NCI-H1092 treated with DMSO at 0.1 percent for 48 hours (cell line): Measurements from ENCODE around the gene CCDC15.
A peak's percentile ranks its signal among the peaks of the same experiment; 100 is the strongest.
"Not testable (repeated sequence)": the region's sequence is repeated elsewhere in the genome, so short reads cannot be mapped to it uniquely, and the experiment has no call there.

Source experiments
- DNase-seq: peaks from one replicate; lab custom pipeline; 2025; lab: John Stamatoyannopoulos, UW

The CCDC15 gene

GRCh38 chr11:125082040-125082439 lies 128.0 kb downstream of the CCDC15 start:
- DNase-seq, result no peak

DNA sequence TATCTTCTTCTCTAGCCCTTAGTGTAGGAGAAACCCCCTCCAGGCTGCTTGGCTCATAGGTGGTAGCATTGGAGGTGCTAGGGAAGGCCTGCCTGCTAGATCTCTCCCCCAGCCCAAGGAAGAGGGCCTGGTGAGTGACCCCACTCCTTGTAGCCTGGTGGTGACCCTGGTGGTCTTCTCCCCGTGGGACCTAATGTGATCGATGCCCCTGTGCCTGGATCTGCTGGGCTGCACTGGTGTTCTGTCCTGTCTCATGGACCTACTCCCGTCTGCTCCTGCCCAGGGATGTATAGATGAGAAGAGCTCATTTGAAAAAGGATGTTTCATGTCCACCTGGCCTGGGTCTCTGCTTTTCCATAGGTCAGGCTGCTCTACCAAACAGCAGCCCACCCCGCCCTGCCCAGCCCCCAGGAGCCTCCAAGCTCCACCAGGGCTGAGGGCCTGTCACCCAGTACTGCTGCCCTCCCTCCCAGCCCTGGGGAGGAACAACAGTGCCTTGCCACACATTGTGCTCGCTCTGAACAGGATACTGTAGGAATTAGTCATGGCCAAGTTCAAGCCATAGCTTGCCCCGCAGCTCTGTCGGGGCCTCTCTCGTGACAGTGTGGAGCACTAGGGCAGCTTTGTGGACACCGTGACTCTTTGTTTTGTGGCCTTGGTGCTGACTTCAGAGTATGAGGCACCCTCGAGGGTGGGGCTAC lies 128.8 kb downstream of the CCDC15 start:
- no peak for DNase-seq

GRCh38 chr11:125083312-125084056 lies 129.5 kb downstream of the CCDC15 start:
- DNase-seq, result no peak

DNA sequence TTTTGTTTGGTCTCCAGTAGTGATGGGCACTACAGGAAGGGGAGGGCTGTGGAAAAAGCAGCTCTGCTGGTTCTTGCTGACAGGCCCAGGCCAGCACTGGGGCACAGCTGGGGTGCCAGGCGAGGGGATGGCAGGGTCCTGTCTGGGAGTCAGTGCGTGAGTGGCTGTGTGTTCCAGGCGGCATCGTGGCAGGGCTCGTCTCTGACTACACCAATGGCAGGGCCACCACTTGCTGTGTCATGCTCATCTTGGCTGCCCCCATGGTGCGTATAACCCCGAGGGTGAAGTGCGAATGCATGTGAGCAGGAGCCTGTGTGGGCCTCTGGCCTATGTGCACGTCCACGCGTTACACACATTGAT lies 130.0 kb downstream of the CCDC15 start:
- DNase-seq, result no peak

DNA sequence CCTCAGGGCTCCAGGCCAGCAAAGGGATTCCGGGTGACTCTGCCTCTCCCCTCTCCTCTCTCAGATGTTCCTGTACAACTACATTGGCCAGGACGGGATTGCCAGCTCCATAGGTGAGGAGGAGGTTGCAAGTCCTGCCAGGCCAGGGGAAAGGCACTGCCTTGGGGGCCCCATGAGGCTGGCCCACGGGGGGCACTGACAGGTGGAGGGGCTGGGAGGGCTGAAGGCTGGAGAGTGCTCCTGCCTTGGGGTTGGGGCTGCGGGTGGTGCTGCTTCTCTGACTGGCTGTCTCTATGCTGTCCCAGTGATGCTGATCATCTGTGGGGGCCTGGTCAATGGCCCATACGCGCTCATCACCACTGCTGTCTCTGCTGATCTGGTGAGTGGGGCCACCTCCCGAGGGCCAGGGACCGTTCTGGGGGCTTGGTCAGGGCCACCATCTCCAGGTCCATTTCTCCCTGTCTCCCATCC lies 130.8 kb downstream of the CCDC15 start:
- DNase-seq, result no peak

DNA sequence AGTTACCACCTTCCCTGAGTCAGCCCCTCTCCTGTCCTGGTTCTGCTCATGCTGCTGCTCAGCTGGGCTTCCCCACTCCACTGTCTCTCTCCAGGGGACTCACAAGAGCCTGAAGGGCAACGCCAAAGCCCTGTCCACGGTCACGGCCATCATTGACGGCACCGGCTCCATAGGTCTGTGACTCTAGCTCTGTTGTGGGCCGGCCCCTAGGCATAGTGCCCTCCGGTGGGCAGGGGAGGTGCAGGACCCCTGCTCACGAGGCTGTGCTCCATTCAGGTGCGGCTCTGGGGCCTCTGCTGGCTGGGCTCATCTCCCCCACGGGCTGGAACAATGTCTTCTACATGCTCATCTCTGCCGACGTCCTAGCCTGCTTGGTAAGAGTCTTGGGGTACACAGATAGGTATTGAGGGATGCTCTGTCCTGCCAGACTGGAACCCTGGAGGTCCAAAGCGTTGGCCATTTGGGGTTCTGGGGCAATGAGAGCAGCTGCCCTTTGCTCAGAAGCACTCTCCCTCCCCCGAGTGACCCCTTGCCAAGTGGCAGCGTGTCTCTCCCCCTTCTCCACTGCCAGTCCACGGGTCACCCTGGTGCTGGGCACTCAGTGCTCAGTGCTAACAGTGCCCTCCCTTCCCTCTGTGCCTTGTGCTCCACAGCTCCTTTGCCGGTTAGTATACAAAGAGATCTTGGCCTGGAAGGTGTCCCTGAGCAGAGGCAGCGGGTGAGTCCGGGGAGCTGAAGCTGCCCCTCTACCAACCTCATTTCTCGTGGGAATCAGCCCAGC lies 131.5 kb downstream of the CCDC15 start:
- no peak for DNase-seq

- DNase-seq, result no peak
Measured at GRCh38 chr11:125086633-125087296, 132.8 kb downstream of the CCDC15 start.

GRCh38 chr11:125088123-125088522 lies 134.1 kb downstream of the CCDC15 start:
- DNase-seq, result no peak

GRCh38 chr11:125088576-125089455 lies 134.8 kb downstream of the CCDC15 start:
- peak; percentile 14 for DNase-seq

DNA sequence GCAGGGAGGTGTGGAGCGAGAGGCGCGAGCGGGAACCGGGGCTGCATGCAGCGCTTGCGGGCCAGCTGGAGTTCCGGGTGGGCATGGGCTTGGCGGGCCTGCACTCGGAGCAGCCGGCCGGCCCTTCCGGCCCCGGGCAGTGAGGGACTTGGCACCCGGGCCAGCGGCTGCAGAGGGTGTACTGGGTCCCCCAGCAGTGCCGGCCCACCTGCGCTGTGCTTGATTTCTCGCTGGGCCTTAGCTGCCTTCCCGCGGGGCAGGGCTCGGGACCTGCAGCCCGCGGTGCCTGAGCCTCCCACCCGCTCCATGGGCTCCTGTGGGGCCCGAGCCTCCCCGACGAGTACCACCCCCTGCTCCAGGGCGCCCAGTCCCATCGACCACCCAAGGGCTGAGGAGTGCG lies 135.5 kb downstream of the CCDC15 start:
- DNase-seq, result not testable (repeated sequence)

GRCh38 chr11:125090151-125090550 lies 136.1 kb downstream of the CCDC15 start:
- not testable (repeated sequence) for DNase-seq

- no peak for DNase-seq
Measured at GRCh38 chr11:125090816-125091215, 136.8 kb downstream of the CCDC15 start.
